Activated naive CD8-positive, alpha-beta T cell (primary cell): ENCODE measurements around the gene CDH2.

Experiments used
- H3K27ac Mint-ChIP-seq: one replicate; pipeline ENCODE4 v1.8.0; 2021; ENCODE audit warnings: mixed read lengths
- H3K27me3 Mint-ChIP-seq: one replicate; pipeline ENCODE4 v1.8.0; 2021; ENCODE audit warnings: mixed read lengths
- H3K36me3 Mint-ChIP-seq: one replicate; pipeline ENCODE4 v1.8.0; 2021; ENCODE audit warnings: mixed read lengths
- H3K4me1 Mint-ChIP-seq: one replicate; pipeline ENCODE4 v1.8.0; 2021; ENCODE audit warnings: low read depth, mixed read lengths
- H3K4me3 Mint-ChIP-seq: one replicate; pipeline ENCODE4 v1.8.0; 2021; ENCODE audit warnings: mild to moderate bottlenecking, mixed read lengths
- H3K9me3 Mint-ChIP-seq: one replicate; pipeline ENCODE4 v1.8.0; 2021; ENCODE audit warnings: low read depth, mixed read lengths

Gene CDH2

DNA sequence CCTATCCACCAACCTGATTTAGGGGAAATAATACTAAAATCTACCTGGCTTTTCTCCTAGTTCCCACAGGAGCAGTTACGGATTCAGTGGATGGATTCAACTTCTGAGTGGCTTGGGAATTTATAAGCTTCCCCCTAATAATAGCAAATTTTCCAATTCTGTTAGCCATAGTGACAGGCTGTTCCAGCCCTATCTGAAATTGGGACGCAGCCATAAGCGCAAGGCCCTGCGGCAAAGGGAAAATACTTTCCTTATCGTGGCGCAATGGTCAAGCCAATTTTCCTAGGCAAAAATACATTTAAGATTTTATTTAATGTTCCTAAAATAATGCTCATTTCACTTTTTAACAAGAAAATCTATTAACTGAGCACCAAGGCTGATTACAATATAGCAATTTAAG lies 49.7 kb downstream of the CDH2 start:
- H3K4me1 Mint-ChIP-seq = no peaks in the 10 kb centered on the region
- H3K27ac Mint-ChIP-seq = no peak overlapping the region
- no peaks in the 10 kb centered on the region for H3K9me3 Mint-ChIP-seq
- no peaks in the 10 kb centered on the region for H3K27me3 Mint-ChIP-seq
- no peaks in the 10 kb centered on the region for H3K36me3 Mint-ChIP-seq
- H3K4me3 Mint-ChIP-seq = no peak overlapping the region

DNA sequence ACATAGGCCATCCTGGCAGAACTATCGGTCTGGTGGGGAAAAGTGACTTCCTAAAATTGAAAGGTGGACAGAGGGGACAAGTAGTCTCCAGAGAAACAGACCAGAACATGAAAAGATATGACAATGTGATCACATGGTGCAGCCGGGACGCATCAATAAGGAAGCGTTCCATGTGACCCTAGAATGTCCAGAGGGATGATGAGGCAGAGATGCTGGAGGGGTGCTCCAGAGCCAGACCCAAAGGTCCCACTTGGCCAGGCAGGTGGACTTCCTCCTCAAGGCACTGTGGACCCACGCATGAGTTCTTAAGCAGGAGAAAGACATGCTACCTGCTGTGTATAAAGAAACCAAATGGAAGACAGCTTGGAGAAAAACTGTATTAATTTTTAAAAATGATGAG lies 50.2 kb downstream of the CDH2 start:
- no peak overlapping the region for H3K4me3 Mint-ChIP-seq
- no peaks in the 10 kb centered on the region for H3K27me3 Mint-ChIP-seq
- H3K9me3 Mint-ChIP-seq = no peaks in the 10 kb centered on the region
- H3K4me1 Mint-ChIP-seq = no peaks in the 10 kb centered on the region
- no peak overlapping the region for H3K27ac Mint-ChIP-seq
- no peaks in the 10 kb centered on the region for H3K36me3 Mint-ChIP-seq

DNA sequence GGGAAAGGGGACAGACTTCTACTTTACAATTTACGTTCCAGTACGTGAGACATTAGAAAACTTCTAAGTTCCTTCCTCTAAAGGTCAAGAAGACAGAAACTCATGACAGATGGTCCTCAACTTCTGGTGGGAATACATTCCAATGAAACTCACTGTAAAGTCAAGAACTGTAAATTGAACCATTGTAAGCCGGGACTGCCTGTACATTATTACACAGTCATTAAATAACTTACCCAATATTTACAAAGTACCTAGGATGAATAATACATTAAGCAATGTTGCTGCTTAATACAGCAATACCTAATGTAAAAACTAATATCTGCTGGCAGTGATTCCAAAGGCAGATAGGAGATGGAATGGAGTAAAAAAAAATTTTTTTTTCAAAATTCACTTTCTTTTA lies 51.9 kb downstream of the CDH2 start:
- Mint-ChIP-seq H3K4me1 (no peaks in the 10 kb centered on the region), H3K27ac (no peak overlapping the region), H3K4me3 (no peak overlapping the region), H3K36me3 (no peaks in the 10 kb centered on the region), H3K27me3 (no peaks in the 10 kb centered on the region), H3K9me3 (peaks cover 6% of the 10 kb centered on the region)

DNA sequence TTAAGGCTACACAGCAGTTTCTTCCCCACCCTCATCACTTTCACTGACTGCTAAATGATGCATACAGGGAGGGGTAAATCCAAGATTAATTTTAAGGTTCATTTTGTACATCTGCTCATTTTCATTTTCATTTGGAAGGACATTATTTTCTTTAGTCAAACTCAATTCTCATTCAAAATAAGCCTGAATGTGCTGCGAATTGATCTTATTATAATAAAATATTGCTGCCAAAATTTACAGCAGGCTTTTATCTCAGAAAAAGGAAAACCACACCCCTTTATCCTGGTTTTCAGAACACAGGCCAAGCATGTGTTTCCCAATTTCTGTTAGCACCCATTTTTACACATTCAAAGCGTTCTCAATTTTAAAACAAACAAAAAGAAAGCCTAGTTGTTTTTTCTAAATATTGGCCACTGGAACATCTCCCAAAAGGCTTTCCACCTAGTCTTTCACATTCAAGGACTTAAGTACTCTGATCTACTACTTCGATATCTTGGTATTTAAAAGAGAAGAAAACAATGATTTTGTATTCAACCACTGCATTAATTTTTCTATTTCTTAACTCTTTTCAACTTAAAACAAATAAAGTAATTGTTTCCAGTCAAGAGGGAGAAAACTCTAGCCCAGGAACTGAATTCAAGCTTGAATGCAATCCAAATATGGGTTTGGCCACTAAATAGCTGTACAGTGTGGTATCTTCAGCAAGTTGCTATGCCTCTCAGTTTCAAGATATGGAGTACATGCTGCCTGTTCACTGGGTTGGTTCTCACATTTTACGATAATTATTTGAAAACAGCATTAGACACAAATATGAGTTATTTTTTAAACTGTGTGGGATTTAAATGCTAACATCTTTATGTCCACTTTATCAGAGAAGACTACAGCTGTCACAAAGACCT lies 52.5 kb downstream of the CDH2 start:
- Mint-ChIP-seq H3K27ac (no peak overlapping the region), H3K27me3 (no peaks in the 10 kb centered on the region), H3K9me3 (peaks cover 6% of the 10 kb centered on the region), H3K4me1 (no peaks in the 10 kb centered on the region), H3K4me3 (no peak overlapping the region), H3K36me3 (no peaks in the 10 kb centered on the region)

DNA sequence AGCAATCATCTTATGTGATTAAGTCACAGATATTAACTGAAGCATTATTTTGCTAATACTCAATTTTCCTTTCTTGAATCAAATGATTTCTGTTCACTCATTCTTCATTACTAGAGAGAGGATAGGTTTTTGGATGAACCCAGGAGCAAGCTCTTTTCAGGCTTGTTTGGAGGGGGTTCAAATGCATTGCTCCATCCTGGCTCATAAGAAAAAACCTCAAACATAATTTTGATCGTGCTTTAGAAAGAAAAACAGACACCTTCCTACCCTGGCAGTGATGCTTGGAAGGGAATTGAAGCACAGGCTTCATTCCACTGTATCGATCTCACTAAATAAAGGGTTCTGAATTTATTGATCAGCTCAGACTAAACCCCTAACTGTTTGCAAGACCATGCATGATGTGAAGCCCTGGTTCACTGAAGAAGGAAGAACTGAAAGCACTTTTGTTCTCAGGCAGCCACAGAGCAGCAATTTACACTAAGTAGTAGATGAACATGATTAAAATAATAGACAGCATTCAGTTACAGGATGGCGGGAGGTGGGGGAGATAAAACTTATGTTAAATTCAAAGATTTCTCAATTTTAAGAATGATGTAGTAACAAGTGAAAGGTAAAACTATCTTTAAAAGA lies 53.4 kb downstream of the CDH2 start:
- peaks cover 6% of the 10 kb centered on the region for H3K9me3 Mint-ChIP-seq
- no peaks in the 10 kb centered on the region for H3K27me3 Mint-ChIP-seq
- no peak overlapping the region for H3K4me3 Mint-ChIP-seq
- H3K27ac Mint-ChIP-seq = no peak overlapping the region
- H3K4me1 Mint-ChIP-seq = no peaks in the 10 kb centered on the region
- no peaks in the 10 kb centered on the region for H3K36me3 Mint-ChIP-seq

DNA sequence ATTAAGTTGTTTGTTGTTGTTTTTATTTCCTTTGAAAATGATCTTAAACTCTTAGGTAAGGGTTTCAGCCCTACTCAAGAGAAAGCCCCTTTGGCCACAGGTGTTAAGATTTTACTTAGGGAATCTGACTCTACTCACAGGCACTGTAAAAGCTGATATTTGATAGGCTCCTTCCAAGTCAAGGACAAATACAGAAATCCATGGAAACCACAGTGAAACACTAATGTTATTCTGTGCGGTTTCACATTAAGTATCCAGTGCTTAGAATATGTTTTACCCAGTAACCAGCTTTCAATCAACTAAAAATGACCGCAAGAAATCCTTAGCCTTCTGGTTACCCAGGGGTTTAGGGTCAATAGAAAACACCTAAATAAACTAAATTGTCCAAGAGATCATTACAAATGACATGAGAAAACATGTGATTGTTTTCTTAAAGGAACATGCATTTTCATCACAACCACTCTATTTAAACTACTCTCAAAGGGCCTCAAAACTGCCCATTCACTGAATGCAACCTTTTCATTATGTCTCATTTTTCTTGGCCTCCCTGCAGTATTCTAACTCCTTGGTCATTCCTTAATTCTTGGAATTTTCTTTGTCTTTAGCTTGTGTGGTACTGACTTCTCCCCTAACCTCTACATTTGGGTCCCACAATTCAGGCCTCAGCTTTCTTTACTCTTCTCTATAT lies 56.0 kb downstream of the CDH2 start:
- Mint-ChIP-seq H3K27ac (no peak overlapping the region), H3K4me1 (no peaks in the 10 kb centered on the region), H3K9me3 (peaks cover 6% of the 10 kb centered on the region), H3K27me3 (no peaks in the 10 kb centered on the region), H3K4me3 (no peak overlapping the region), H3K36me3 (no peaks in the 10 kb centered on the region)

DNA sequence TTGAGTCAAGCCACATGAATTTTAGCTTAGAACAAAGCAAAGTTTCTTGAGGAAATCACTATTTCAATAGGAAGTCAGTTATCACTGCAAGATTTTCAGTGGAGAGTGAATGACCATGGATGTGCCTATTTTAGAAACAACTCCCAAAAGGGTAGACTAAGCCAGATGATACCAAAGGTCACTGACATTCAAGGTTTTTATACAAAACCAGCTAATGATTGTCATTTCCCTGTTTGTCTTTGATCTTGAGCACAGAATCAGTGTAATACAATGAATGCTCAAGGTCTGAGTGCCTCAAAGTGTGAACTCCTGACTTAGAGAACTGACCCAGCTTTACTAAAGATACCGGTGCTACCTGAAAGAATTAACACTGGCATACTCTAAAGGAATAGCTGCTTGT lies 60.5 kb downstream of the CDH2 start:
- H3K9me3 Mint-ChIP-seq = peaks cover 6% of the 10 kb centered on the region
- H3K27me3 Mint-ChIP-seq = no peaks in the 10 kb centered on the region
- no peak overlapping the region for H3K27ac Mint-ChIP-seq
- no peaks in the 10 kb centered on the region for H3K4me1 Mint-ChIP-seq
- no peak overlapping the region for H3K4me3 Mint-ChIP-seq
- H3K36me3 Mint-ChIP-seq = no peaks in the 10 kb centered on the region

DNA sequence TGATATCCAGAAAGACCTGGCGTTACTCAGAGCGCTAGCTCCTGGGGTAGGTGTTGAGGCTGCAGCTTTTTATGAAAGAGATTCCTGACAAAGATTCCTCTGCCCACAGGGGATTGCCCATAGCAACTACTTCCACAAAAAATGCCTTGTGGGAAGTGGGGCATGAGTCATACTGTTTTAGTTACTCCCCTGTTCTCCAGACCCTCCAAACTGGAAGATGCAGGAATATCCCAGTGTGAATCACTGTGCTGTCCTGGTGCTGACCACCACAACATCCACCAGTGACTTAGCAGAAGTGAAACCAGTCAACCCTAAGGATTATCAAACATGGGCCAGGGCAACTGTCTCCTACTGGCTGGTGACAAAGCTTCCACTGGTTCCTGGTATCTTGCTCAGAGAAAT lies 61.8 kb downstream of the CDH2 start:
- no peaks in the 10 kb centered on the region for H3K4me1 Mint-ChIP-seq
- H3K27ac Mint-ChIP-seq = no peak overlapping the region
- H3K4me3 Mint-ChIP-seq = no peak overlapping the region
- no peaks in the 10 kb centered on the region for H3K36me3 Mint-ChIP-seq
- H3K27me3 Mint-ChIP-seq = no peaks in the 10 kb centered on the region
- no peaks in the 10 kb centered on the region for H3K9me3 Mint-ChIP-seq

DNA sequence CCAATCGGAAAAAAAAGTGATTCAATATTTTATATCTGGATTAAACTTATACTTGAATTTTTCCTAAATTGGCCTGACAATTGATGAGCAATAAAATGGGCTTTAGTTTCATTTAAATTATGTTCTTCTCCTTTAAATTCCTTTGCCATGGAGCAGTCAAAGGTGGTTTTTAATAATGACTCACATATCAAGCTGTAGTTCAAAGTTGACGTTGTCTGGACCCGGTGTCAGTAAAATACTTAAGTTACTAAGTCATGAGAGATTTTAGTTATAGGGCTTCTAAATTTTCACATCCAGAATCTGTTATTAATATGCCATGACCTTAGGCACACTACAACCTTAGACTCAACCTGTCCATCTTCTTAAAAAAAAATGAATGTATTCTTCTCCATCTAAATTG lies 62.5 kb downstream of the CDH2 start:
- Mint-ChIP-seq H3K4me1 (no peaks in the 10 kb centered on the region), H3K4me3 (no peak overlapping the region), H3K27ac (no peak overlapping the region), H3K9me3 (no peaks in the 10 kb centered on the region), H3K27me3 (no peaks in the 10 kb centered on the region), H3K36me3 (no peaks in the 10 kb centered on the region)

DNA sequence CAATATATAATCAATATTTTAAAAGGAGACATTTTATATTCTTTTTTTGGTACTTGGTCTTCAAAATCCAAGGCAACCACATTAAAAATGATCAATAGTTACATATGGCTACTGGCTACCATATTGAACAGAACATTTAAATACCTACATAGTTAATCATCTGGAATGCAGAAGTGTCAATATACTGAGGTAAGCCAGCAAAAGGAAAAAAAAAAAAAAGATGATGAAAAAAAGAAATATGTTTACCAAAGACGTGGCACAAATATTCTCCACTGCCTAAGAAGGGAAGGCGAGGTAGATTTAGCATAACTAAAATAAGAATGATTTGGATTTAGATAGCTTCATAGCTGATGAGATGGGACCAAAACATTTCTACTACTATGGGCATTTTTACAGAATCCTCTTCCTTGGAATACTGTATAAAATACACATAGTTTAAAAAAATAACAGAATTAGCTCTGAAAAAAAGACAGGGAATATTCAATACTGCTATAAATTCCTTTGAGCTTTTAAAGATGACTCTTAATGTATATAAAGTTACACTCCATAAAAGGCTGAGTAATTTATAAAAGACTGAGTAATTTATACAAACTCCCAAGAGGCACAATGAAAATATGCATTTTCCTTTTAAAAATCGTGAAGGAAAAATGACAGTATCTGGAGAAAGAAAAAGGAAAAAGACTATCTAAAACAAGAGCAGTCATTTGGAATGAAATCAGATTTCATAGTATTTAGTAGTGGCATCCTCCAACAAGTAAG lies 63.5 kb downstream of the CDH2 start:
- no peaks in the 10 kb centered on the region for H3K4me1 Mint-ChIP-seq
- H3K27ac Mint-ChIP-seq = no peak overlapping the region
- H3K4me3 Mint-ChIP-seq = no peak overlapping the region
- no peaks in the 10 kb centered on the region for H3K27me3 Mint-ChIP-seq
- no peaks in the 10 kb centered on the region for H3K9me3 Mint-ChIP-seq
- no peaks in the 10 kb centered on the region for H3K36me3 Mint-ChIP-seq

DNA sequence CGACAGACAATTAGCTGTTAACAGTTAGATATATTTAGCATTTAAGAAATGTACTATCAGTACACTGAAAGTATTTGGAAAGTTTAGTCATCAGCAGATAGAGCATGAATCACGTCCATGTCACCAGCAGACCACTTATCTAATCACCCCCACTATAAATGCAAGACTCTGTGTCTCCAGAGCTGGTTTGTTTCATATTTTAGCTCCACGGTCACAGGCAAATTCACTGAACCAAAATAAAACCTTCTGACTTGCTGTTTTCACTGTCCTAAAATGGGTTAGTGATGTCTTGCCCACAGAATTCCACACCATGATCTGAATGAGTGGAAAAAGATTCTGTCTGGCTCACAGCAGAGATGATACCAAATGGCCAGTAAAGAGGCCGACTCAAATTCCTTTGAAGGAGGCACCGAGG lies 64.9 kb downstream of the CDH2 start:
- H3K9me3 Mint-ChIP-seq = no peaks in the 10 kb centered on the region
- no peaks in the 10 kb centered on the region for H3K27me3 Mint-ChIP-seq
- H3K36me3 Mint-ChIP-seq = no peaks in the 10 kb centered on the region
- H3K27ac Mint-ChIP-seq = no peak overlapping the region
- no peak overlapping the region for H3K4me3 Mint-ChIP-seq
- H3K4me1 Mint-ChIP-seq = no peaks in the 10 kb centered on the region

DNA sequence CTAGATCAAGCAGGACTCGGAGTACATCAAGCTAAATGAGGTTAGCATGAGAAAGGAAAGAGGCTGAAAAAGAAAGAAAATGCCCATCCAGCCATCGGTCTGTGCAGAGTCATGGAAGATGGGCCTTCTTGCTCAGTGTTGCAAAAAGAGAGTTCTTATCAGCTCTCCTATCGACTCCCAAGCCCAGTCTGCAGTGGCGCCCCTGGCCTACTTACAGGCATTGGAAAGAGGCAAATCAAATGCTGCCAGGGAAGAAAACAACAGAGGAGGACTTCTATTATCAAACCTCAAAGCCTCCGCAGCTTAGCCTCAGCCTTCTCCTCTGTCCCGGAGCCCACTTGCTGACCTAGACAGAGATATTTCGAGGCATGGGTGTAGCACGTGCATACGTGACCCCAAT lies 66.0 kb downstream of the CDH2 start:
- Mint-ChIP-seq H3K4me3 (no peak overlapping the region), H3K36me3 (no peaks in the 10 kb centered on the region), H3K9me3 (no peaks in the 10 kb centered on the region), H3K27ac (no peak overlapping the region), H3K4me1 (no peaks in the 10 kb centered on the region), H3K27me3 (no peaks in the 10 kb centered on the region)

DNA sequence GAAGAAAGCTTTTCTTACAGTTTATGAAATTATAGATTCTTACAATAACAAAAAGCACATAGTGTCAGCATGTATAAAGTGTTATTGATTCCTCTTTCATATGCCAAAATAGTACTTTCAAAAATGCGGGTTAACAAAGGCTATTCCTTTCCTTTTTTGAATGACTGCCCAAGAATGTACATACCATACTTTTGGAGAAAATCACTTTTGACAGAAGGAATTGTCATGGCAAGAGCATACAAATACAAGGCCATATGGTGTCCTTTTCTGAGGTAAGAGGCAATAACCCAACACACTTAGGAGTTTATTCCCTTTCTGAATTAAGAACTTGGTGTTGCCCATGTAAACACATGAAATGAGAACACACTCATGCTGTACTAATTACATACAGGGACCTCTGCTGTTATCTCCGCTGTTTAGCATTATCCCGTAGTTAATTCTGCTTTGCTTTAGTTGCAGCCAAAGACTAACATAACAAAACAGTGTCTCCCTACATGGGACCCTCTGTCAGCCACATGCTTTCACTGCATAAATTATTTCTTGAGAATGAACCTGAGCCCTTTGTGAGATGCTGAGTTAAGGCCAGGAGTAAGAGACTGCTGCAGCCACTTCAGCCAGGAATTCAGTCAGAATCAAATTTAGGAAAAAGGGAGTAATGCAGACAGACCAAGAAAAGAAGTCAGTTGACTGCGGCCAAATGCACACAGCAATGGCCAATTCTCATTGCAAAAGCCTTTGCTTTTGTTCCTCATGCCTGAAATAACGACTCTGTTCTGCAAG lies 67.0 kb downstream of the CDH2 start:
- Mint-ChIP-seq H3K9me3 (no peaks in the 10 kb centered on the region), H3K4me1 (no peaks in the 10 kb centered on the region), H3K4me3 (no peak overlapping the region), H3K27me3 (no peaks in the 10 kb centered on the region), H3K36me3 (no peaks in the 10 kb centered on the region), H3K27ac (no peak overlapping the region)

DNA sequence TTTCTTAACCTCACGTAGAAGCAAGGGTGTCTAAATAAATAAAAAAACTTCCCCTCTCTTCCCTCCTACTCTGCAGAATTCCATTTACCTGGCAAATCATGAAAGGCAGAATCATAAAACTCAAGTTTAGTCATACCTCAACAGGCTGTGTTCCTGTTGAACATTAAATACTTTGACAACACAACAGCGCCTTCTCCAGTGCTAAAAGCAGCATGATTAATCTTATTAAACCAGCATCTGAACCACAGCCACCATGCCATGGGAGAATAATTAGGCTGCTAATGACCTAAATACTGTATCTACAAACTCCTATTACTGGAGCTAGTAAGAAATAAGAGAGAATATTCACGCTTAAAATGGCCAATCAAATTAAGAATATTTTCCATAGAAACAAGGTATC lies 68.1 kb downstream of the CDH2 start:
- H3K27ac Mint-ChIP-seq = no peak overlapping the region

More for the DNA sequence above, 68.1 kb downstream of the CDH2 start:
- H3K4me1 Mint-ChIP-seq = no peaks in the 10 kb centered on the region
- no peaks in the 10 kb centered on the region for H3K27me3 Mint-ChIP-seq
- no peak overlapping the region for H3K4me3 Mint-ChIP-seq
- no peaks in the 10 kb centered on the region for H3K36me3 Mint-ChIP-seq
- H3K9me3 Mint-ChIP-seq = no peaks in the 10 kb centered on the region
